Adipocyte (in vitro differentiated cells): ENCODE measurements around the gene RRH.
"Not testable (repeated sequence)": the region's sequence is repeated elsewhere in the genome, so short reads cannot be mapped to it uniquely, and the experiment has no call there.

Source experiments
- DNase-seq: peaks from one replicate; pipeline ENCODE4 v3.0.0-alpha.2; 2015; ENCODE audit warnings: low read depth
- H3K27me3 ChIP-seq: replicated peaks from 2 replicates; pipeline ENCODE4 v1.7.0; 2013; ENCODE audit warnings: mild to moderate bottlenecking, low read length, moderate library complexity; ENCODE audit not compliant: control insufficient read depth, insufficient read depth
- H3K36me3 ChIP-seq: 2 replicates; pipeline ENCODE4 v1.7.0; 2013; ENCODE audit warnings: low read length, mild to moderate bottlenecking, moderate library complexity; ENCODE audit not compliant: control insufficient read depth, insufficient read depth, severe bottlenecking
- H3K4me1 ChIP-seq: 2 replicates; pipeline ENCODE4 v1.7.0; 2013; ENCODE audit warnings: mild to moderate bottlenecking, low read length, moderate library complexity; ENCODE audit not compliant: control insufficient read depth, insufficient read depth
- H3K4me3 ChIP-seq: 2 replicates; pipeline ENCODE4 v1.7.0; 2013; ENCODE audit warnings: mild to moderate bottlenecking, low read length, moderate library complexity
- H3K9ac ChIP-seq: 2 replicates; pipeline ENCODE4 v1.7.0; 2013; ENCODE audit warnings: mild to moderate bottlenecking, low read length, moderate library complexity
- H3K9me3 ChIP-seq: 2 replicates; pipeline ENCODE4 v1.7.0; 2013; ENCODE audit warnings: mild to moderate bottlenecking, low read length, moderate library complexity; ENCODE audit not compliant: control insufficient read depth

Gene RRH

DNA sequence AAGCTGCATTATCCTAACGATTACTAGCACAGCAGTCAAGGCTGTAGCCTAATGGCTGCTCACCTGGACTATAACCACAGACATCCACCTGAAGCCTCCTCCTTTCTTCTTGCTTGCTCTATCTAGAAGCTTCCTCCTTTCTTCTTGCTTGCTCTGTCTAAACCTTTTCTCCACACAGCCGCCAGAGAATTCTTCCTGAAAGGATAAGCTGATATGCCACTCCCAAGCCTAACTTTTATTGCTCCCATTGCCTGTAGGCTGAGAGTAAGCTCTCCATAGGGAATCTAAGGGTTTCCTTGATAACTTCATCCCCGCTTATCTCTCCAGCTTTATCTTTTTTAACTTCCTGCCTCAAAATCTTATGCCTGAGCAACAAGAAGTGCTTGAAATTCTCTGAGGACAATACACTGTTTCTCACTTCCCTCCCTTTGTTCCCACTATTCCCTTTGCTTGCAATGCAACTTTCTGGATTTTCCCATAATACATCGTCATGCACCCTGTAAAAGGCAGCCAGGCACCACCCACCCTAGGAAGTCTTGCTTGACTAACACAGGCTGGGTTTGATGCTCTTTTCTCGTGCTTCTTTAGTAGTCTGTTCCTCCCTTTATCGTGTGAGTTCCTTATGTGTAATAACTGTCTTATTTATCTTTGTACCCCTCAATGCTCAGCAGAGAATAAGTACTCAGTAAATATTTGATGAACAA is 18.8 kb downstream of the RRH start:
- H3K4me1 ChIP-seq, result no peaks in the 10 kb centered on the region
- no peaks in the 10 kb centered on the region for H3K9me3 ChIP-seq
- H3K4me3 ChIP-seq, result no peak overlapping the region
- DNase-seq, result no peak
- H3K9ac ChIP-seq, result no peak overlapping the region
- H3K27me3 ChIP-seq, result no peaks in the 10 kb centered on the region
- no peaks in the 10 kb centered on the region for H3K36me3 ChIP-seq

DNA sequence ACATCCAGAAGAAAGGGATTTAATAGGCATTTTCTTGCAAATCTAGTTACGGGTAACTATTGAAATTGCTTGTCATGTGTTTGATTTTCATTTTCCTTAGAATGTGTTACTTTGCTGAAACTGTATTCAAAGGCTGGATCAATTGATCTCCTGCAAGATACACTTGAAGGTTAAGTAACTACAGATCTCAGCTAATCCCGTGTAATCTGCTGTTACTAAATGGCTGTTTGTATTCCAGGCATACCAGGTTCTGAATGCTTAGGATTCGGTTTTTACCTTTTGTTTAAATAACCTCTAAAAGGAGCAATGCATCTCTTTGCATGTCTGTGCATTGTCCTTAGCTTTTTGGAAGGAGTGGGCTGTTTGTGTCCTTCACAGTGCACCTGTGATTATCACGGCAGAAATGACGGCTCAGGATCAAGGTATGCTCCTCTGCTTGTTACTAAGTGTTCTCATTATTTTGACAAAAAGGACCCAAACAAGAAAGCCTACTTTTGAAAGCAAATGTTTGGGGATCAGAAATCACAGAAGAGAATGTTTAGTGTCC is 20.2 kb downstream of the RRH start, which contains the start of gene LRIT3:
TSS of gene LRIT3 (plus strand) at position 212 of the 547 bp plus-strand sequence. CDS start at position 307, 95 bp downstream.
- Histone ChIP-seq H3K36me3 (no peaks in the 10 kb centered on the region), H3K27me3 (no peaks in the 10 kb centered on the region), H3K4me3 (no peak within 1 kb of the TSS), H3K4me1 (no peaks in the 10 kb centered on the region), H3K9ac (no peak within 1 kb of the TSS), H3K9me3 (no peaks in the 10 kb centered on the region)
- DNase-seq, result no peak

DNA sequence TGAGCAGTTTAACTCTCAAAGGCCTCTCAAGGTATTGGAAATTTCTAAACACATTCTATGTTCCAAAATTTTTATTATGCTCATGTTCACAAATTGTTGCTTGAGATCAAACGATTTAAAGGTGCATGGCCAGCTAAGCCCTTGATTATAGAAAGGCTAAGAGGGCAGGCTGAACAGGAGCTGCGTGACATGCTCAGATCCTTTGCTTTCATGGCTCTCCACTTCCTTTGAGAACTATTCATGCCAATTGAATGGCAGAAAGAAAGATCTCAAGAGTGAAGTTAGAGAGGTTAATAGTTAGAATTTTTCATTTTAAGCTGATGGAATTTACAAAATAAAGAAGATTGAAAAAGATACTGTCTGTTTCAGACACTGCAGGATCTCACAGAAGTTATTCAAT is 20.7 kb downstream of the RRH start:
- H3K9me3 ChIP-seq, result no peaks in the 10 kb centered on the region
- no peak overlapping the region for H3K4me3 ChIP-seq
- DNase-seq, result no peak
- no peak overlapping the region for H3K9ac ChIP-seq
- no peaks in the 10 kb centered on the region for H3K27me3 ChIP-seq
- H3K4me1 ChIP-seq, result no peaks in the 10 kb centered on the region
- H3K36me3 ChIP-seq, result no peaks in the 10 kb centered on the region

- Histone ChIP-seq H3K27me3 (no peaks in the 10 kb centered on the region), H3K4me1 (no peaks in the 10 kb centered on the region), H3K4me3 (no peak overlapping the region), H3K9me3 (no peaks in the 10 kb centered on the region), H3K9ac (no peak overlapping the region), H3K36me3 (no peaks in the 10 kb centered on the region)
- DNase-seq, result no peak
Observed at GRCh38 chr4:109850601-109851000, 22.8 kb downstream of the RRH start.

- H3K9me3 ChIP-seq, DNase-seq, H3K4me1 ChIP-seq, H3K27me3 ChIP-seq, H3K9ac ChIP-seq, H3K36me3 ChIP-seq, H3K4me3 ChIP-seq: not testable (repeated sequence)
Observed at GRCh38 chr4:109859426-109860300, 31.9 kb downstream of the RRH start.

DNA sequence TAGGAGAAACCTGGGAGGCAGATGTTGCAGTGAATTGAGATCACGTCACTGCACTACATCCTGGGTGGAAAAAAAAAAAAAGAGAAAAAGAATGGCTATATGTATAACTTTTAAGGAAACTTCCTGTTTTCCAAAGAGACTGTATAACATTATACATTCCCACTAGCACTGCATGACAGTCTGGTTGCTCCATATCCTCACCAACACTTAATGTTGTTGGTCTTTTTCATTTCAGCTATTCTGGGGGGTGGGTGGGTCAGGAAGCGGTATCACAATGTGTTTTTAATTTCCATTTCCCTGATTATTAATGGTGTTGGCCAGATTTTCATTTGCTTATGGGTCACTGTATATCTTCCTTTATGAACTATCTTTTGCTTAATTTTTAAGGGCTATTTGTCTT is 33.5 kb downstream of the RRH start:
- DNase-seq, result no peak
- Histone ChIP-seq H3K36me3 (no peaks in the 10 kb centered on the region), H3K9me3 (peaks cover 8% of the 10 kb centered on the region)

GRCh38 chr4:109861916-109862511 is 34.2 kb downstream of the RRH start:
- no peaks in the 10 kb centered on the region for H3K4me1 ChIP-seq
- no peaks in the 10 kb centered on the region for H3K36me3 ChIP-seq
- H3K9me3 ChIP-seq, result peaks cover 8% of the 10 kb centered on the region
- no peaks in the 10 kb centered on the region for H3K27me3 ChIP-seq
- H3K4me3 ChIP-seq, result no peak overlapping the region
- no peak overlapping the region for H3K9ac ChIP-seq
- DNase-seq, result no peak

More for the DNA sequence above, 33.5 kb downstream of the RRH start:
- H3K9ac ChIP-seq, result no peak overlapping the region
- no peaks in the 10 kb centered on the region for H3K27me3 ChIP-seq
- no peaks in the 10 kb centered on the region for H3K4me1 ChIP-seq
- no peak overlapping the region for H3K4me3 ChIP-seq

DNA sequence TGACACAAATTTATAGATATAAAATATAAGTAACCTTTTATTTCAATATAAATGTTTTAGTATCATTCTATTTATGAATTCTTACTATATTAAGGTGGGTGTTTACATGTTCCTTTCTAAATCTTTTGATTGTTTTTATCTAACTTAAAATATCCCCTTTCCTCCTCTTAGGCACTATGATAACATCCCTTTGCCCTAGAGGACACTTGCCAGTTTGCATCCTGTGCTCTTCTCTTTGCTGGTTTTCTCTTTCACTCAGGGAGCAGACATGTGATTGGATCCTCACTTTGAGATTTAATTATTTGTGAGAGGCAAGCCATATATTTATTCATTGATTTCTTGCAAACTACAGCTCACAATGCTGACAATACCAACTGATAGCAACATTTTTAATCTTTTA is 36.4 kb downstream of the RRH start:
- H3K9ac ChIP-seq, result no peak overlapping the region
- H3K27me3 ChIP-seq, result no peaks in the 10 kb centered on the region
- H3K4me1 ChIP-seq, result no peaks in the 10 kb centered on the region
- DNase-seq, result no peak
- H3K9me3 ChIP-seq, result peaks cover 8% of the 10 kb centered on the region
- no peaks in the 10 kb centered on the region for H3K36me3 ChIP-seq
- H3K4me3 ChIP-seq, result no peak overlapping the region

- H3K4me3 ChIP-seq, result no peak overlapping the region
- no peaks in the 10 kb centered on the region for H3K27me3 ChIP-seq
- no peaks in the 10 kb centered on the region for H3K9me3 ChIP-seq
- no peaks in the 10 kb centered on the region for H3K4me1 ChIP-seq
- H3K36me3 ChIP-seq, result peaks cover 5% of the 10 kb centered on the region
- no peak overlapping the region for H3K9ac ChIP-seq
- no peak for DNase-seq
Observed at GRCh38 chr4:109870061-109870460, 42.3 kb downstream of the RRH start.

DNA sequence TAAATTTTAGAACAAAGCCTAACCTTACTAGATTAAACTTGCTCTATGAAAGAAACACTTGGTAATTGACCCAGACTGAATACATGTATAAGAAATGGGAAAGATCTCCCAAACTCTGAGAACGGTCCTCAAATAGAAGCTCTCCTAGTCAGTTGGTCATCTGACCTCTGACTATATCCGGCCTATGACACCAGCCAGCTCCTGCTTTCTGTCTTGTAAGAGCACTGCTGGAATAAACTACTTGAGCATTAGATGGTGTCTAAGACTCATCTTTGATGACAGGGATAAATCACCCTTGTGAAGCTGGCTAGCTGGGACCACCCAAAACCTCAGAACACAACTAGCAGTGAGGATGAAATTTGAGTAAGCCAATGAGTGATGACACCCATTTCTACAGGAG is 44.3 kb downstream of the RRH start:
- H3K36me3 ChIP-seq, result peaks cover 5% of the 10 kb centered on the region
- H3K9me3 ChIP-seq, result no peaks in the 10 kb centered on the region
- no peaks in the 10 kb centered on the region for H3K27me3 ChIP-seq
- no peaks in the 10 kb centered on the region for H3K4me1 ChIP-seq
- H3K4me3 ChIP-seq, result no peak overlapping the region
- no peak for DNase-seq
- no peak overlapping the region for H3K9ac ChIP-seq
